Liver (tissue), 3 donors: ENCODE measurements around the gene PRKN.

Experiments
- CTCF ChIP-seq: fragments of 150-350 bp; IDR thresholded peaks from 2 replicates; pipeline ENCODE4 v1.5.1; 2017; ENCODE audit warnings: improper control_type of control experiment, low read depth, low read length; ENCODE audit not compliant: missing input control
- RAD21 ChIP-seq, 2 donors: IDR thresholded peaks; 2 replicates each; pipeline ENCODE4 v1.6.1; 2016; ENCODE audit warnings: antibody characterized with exemption in 2 of 2, mild to moderate bottlenecking in 2 of 2
- ZBTB33 ChIP-seq: IDR thresholded peaks from 2 replicates; pipeline ENCODE4 v1.6.1; 2016; ENCODE audit warnings: antibody characterized with exemption
- donor health status: healthy.
- donor health status: healthy.

GRCh38 chr6:161613711-161614110, 1113.9 kb downstream of the PRKN start:
- TF ChIP-seq CTCF, result no peak
- TF ChIP-seq RAD21 (IDR thresholded peaks at IDR 0.05), result no peak
- TF ChIP-seq ZBTB33, result no peak
